Hematopoietic multipotent progenitor cell treated with erythropoietin and hydrocortisone succinate and interleukin-3 and kit ligand, for 17 days (in vitro differentiated cells): ENCODE measurements around the gene FAT1.

ENCODE experiments used
- DNase-seq: peaks from one replicate; pipeline ENCODE4 v3.0.0-alpha.2; 2015; ENCODE audit warnings: low spot score

FAT1 gene

DNA sequence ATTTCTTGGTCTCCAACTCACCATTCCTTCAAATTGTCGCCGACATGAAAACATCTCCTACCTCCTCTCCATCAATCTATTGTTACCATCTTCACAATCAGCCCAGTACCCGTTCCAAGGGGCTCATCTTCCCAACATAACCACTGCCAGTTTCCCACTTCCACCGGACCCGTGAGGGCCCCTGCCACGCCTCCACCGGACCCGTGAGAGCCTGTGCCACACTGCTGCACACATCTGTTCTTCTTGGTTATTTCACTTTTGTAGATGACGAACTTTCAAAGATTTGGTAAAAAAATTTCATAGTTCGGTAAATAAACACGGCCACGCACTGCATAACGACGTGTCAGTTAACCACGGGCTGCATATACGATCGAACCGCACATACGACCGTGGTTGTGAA lies 65.0 kb downstream of the FAT1 start:
- DNase-seq, result no peak

GRCh38 chr4:186657764-186658163 lies 65.9 kb downstream of the FAT1 start:
- DNase-seq, result no peak

DNA sequence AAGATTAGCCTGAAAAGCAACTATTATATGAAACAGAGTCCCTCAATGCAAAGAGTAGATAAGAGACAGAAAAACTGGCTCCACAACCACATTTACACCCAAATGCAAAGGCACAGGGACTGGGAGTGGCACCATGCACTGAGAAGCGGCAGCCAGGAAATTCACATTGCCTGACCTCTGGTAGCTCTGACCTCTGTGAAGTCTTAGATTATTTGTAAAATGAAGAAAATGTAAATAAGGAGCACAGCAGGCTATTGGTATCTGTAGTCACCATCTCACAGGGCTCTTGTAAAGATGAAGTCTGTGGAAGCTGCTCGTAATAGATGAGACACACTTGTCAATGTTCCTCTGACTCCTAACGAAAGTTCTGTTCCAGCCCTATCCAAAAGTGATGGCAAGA lies 69.7 kb downstream of the FAT1 start:
- DNase-seq, result no peak

DNA sequence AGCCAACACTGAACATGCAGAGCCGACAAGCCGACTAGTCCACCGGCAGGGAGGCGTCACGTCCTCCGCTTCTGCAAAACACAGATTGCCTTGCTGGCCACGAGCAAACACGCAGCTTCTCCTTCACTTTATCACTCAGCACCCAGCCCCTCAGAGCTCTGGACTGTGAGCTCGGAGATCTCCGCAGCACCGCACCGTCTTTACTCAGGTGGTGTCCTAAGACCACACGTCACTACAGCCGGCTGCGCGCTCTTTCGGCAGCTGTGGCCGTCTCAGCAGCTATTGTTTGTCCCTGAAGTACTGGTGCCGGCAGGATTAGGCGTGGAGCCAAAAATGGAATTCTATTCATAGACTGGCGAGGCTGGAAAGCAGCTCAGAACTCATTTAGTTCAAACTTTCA lies 72.0 kb downstream of the FAT1 start:
- no peak for DNase-seq

DNA sequence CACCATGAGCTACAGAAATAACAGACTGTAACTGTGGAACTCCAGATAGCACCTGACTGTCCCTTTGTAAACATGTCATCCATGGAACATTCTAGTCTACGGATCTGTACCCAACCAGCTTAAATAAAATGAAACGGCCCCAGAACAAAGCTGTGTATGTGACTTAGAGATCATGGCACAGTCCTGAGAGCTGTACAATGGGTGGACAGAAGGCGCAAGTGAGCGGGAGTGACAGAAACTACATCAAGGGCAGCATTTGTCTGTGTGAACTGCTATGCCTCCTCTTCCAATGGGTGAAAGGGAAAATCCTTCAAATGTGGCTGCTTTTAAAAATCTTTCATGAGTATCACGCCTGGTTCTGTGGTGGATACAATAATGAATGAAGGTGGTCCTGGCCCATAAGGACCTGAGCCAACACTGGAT lies 72.5 kb downstream of the FAT1 start:
- DNase-seq, result no peak

GRCh38 chr4:186650401-186651180 lies 73.1 kb downstream of the FAT1 start:
- DNase-seq, result no peak

DNA sequence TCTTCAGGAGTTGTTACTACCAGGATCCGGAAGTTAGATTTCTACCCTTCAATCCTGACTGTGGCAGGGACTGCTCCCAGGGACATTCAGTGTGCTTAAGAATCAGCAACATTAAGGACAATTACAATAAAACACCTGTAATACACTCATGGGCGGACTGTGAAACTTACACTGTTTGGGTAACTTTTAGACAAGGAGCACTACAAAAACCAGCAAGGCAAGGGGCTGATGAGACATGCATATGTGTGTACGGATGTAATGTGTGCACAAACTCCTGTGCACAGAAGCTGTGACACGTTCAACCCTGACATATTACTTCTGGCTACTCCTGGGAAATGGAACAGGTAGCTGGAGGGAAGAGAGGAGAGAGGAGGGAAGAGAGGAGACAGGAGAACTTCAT lies 75.8 kb downstream of the FAT1 start:
- no peak for DNase-seq

DNA sequence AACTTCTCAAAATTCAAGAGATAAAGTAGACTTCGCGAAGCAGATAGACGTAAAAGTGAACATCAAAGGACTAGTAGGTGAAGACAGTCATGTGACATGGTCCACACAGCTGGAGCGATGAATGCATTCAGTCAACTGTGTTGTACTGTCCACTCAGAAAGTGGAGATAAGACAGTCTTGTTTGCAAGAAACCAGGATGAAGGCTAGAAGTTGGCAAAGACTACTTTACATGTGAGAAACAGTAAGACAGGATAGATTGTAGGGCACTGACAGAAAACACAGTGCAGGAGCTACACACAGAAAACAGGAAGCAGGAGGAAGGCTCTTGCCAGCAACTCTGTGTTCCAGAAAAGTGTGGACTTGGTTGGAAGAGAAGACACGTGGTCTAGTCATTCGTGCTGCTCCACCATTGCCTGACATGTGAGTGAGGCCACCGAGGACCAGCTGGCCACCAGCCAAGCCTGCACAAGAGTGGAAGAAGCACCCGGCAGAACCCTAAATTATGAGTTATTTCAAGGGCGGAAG lies 78.9 kb downstream of the FAT1 start:
- DNase-seq, result no peak

DNA sequence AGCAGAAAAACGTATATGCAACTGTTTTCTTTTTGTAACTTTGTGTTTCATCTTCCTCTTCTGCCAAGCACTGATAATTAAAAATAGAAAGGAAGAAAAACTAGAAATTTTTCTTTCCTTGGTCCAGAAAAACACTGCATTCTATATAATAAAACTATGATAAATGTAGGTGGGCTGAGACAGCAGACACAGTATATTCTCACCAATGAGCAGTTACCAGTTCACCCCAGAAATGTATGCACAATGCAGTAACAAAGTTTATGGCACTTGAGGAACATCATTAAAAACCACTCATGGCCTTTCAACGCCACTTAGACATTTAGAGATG lies 79.4 kb downstream of the FAT1 start:
- no peak for DNase-seq

DNA sequence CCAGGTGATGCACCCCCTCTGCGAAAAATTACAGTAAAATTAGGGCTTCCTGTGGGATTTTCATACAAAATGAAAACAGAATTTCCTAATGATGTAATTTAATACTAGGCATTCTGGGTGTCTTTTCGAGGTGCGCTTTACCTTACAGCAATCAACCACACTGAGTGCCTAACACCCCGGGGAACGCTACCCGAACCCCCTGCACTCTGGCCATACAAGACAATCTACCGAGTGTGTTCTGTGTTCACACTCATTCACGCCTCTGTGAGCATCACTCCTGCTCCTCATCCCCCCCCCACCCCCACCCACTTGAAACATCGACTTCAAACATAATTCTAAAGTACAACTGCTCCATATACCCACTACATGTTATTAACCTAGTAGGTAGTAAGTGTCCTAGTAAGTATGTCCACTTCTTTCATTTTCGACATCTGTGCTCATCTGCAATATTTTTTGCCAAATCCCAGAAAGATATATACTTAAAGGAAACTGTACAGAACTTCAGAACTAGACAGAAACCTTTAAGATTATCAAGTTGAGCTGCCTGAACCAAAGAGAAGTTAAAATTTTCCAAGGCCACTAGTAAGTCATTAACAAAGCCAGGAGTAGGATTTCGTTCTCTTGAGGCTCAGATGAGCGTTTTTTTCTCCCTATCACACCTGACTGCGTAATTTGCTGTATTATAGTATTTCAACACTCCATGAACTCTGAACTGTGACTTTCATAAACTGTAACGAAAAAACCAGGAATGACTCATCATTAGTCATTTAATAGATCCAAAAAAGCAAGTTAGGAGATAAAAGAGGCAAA lies 80.0 kb downstream of the FAT1 start:
- no peak for DNase-seq

DNA sequence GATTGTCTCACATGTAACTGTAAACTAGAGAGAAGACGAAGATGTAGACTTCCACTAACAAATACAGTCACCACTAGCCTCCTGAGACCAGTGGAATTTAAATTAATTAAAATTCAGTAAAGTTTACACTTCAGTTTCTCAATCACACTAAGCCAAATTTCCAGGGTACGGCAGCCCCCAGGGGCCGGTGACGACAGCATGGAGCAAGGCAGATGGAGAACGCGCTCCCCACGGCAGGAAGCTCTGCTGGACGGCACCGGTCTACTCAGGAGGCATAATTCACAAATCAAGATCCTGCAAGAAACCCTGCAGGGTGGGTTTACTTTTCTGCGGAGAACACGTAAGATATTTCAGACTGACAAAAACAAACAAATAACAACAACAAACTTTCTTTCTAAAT lies 80.7 kb downstream of the FAT1 start:
- no peak for DNase-seq

DNA sequence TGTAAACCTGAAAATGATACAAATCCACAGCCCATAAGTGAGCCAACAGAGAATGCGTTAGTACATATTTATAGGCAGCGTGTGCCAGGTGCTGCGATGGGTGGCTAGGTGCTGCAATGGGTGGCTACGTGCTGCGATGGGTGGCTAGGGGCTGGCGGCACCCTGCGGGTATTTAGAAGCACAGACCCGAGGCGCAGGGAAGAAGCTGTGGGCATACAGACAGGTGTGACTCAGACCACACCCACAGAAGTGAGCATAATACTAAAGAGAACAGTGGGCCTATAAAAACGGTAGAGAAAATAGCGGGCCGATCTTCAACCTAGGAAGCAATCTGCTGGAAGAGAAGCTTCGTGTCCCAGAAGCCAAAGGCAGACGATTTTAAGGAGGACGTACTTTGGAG lies 81.1 kb downstream of the FAT1 start:
- DNase-seq, result no peak

- DNase-seq, result no peak
Observed at GRCh38 chr4:186634591-186635128, 89.0 kb downstream of the FAT1 start.

GRCh38 chr4:186633844-186634243 lies 89.8 kb downstream of the FAT1 start:
- DNase-seq, result no peak

DNA sequence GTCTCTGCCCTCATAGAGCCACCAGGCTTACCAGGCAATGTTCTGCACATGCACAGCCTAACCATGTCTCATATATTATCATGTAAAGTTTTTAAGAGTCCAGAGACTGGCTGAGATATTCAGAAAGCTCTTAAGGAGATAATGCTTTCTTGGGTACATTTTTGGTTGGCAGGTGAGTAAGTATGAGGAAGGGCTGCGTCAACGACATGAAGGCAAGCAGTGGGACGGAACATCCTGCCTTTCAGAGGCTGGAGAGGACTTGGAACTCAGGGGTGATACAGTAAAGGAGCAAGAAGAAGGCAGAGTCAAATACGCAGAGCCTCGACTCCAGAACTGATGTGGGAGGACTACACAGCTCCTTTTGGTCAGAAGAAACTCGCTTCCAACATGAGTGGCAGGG lies 93.5 kb downstream of the FAT1 start:
- no peak for DNase-seq

DNA sequence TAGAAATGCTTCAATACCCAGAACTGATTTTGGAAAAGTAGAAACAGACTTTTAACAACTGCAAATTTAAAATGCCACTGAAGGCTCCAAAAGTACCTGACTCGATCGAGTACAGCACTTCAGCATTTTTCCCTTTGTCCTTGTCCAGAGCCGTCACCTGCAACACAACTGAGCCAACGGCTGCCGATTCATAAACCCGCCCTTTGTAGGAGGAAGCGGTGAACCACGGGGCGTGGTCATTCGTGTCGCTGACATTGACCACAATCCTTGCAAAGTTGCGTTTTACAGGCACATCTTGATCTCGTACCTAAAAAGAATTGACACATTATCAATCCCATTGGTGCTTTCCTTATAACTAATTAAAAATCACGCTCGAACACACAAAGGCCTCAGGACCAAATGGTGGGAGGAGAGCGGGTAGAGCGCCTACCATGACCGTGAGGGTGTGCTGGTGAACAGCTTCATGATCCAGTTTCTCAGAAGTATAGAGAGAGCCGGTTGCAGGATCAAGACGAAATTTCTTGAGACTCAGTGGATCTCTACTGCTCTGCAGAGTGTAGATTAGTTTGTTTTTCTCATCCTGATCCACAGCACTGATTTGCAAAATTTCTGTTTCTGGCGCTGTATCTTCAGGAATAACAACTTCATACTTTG lies 95.5 kb downstream of the FAT1 start:
- DNase-seq, result no peak

DNA sequence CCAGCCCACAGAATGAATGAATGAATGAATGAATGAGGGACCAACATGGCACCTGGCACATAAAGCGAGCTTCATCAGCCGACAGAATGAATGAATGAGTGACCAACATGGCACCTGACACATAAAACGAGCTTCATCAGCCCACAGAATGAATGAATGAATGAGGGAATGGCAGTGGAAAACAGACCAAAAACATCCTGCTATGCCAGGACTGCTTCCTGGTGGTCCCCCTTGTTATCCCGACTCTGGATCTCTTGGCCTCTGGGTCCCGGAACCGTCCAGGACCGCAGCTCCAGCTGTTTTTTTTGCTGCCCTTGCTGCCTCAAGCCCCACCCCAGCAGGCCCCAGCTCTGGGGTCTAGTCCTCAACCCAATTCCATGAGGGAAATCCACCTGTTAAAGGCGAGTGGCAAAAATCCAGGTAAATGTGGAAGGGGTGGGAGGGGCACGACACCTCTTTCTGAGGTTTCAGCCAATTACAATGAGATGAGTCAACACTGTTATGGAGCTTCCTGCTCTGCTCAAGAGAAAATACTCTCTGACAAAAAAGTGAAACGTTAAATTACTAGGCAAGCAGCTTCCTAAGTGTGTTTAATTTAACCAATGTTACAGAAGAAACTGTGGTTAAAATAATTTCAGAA lies 96.3 kb downstream of the FAT1 start:
- no peak for DNase-seq

DNA sequence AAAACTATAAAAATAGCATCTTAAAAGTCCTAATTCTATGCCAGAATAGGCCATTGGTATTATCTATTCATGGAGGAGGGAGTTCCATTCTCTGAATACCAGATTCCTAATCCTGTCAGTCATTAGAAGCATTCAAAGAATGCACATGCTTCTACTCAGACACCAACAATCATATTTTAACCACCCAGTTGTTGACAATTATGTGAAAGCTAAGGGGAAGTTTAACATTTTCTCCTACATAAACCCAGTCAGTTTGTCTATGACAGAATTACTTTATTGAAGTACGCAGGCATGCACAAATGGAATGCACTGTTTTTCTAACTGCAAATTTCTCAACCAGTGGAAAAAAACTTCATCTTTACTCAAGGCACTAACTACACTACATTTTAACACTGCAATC lies 98.7 kb downstream of the FAT1 start:
- no peak for DNase-seq

GRCh38 chr4:186623546-186623945 lies 100.1 kb downstream of the FAT1 start:
- no peak for DNase-seq

GRCh38 chr4:186622788-186623464 lies 100.7 kb downstream of the FAT1 start:
- no peak for DNase-seq

DNA sequence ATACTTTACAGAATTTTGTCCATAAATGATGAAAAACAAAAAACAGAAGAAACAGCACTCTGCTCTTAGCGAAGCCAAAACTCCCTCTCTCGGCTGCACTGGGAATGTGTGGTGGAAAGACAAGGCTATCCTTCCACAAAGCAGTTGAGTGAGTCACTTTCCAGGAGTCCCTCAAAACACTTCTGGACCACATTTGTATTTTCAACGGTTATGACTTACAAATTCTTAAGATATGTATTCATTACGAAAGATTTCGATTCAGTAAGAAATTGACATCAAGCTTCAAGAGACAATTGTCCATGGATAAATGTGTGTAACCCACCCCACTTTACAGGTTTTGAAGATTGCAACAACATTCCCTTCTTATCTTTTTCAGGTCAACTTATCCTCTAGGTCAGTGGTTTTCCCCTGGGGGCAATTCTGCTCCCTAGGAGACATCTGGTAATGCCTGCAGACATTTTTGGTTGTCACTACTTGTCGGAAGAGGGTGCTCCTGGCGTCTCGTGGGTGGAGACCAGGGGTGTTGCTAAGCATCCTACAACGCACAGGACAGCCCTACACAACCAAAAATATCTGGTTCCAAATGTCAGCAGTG lies 101.6 kb downstream of the FAT1 start:
- no peak for DNase-seq
